Gastroesophageal sphincter (tissue), 3 donors: Measurements from ENCODE around the gene DCDC2.

Source experiments
- EP300 ChIP-seq: sonication (generic); formaldehyde crosslinking; IDR thresholded peaks from one replicate; pipeline ENCODE4 v1.6.1; 2017; ENCODE audit warnings: antibody characterized with exemption, mild to moderate bottlenecking
- POLR2A ChIP-seq, 2 donors: fragments of 450-650 bp; IDR thresholded peaks; one replicate each; pipeline ENCODE4 v1.6.1; 2017; ENCODE audit warnings: antibody characterized with exemption in 2 of 2, mild to moderate bottlenecking in 2 of 2, moderate library complexity in 1 of 2
- POLR2AphosphoS5 ChIP-seq: sonication (generic); formaldehyde crosslinking; IDR thresholded peaks from one replicate; pipeline ENCODE4 v1.6.1; 2017; ENCODE audit warnings: antibody characterized with exemption
- TF ChIP-seq, protein P1 (sequence below), 4 experiments: fragments of 200-600 bp in 2 of 4; fragments of 450-650 bp in 2 of 4; sonication (generic) in 1 of 4; IDR thresholded peaks; one replicate each; pipeline ENCODE4 v1.5.1; 2017 to 2019; ENCODE audit warnings: antibody characterized with exemption in 4 of 4, mild to moderate bottlenecking in 2 of 4, moderate library complexity in 2 of 4

GRCh38 chr6:24324617-24325016 lies 33.2 kb downstream of the DCDC2 start:
- TF ChIP-seq, protein P1, sequence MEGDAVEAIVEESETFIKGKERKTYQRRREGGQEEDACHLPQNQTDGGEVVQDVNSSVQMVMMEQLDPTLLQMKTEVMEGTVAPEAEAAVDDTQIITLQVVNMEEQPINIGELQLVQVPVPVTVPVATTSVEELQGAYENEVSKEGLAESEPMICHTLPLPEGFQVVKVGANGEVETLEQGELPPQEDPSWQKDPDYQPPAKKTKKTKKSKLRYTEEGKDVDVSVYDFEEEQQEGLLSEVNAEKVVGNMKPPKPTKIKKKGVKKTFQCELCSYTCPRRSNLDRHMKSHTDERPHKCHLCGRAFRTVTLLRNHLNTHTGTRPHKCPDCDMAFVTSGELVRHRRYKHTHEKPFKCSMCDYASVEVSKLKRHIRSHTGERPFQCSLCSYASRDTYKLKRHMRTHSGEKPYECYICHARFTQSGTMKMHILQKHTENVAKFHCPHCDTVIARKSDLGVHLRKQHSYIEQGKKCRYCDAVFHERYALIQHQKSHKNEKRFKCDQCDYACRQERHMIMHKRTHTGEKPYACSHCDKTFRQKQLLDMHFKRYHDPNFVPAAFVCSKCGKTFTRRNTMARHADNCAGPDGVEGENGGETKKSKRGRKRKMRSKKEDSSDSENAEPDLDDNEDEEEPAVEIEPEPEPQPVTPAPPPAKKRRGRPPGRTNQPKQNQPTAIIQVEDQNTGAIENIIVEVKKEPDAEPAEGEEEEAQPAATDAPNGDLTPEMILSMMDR (IDR thresholded peaks at IDR 0.05) = no peak
- TF ChIP-seq POLR2A (IDR thresholded peaks at IDR 0.05) = no peak
- TF ChIP-seq EP300 = no peak
- TF ChIP-seq POLR2AphosphoS5 = no peak
